GM12878 (cell line): ENCODE results near the gene RIMS1.

Experiments
- CEBPB ChIP-seq, 2 experiments: fragments of 150-350 bp in 1 of 2; IDR thresholded peaks; 2 replicates each; pipeline ENCODE4 v1.6.1; 2012 to 2014; ENCODE audit warnings: low read depth in 2 of 2, low read length in 2 of 2, borderline replicate concordance in 1 of 2, inconsistent platforms in 1 of 2
- CTCF ChIP-seq, 3 experiments: IDR thresholded peaks in 2 of 3; conservative IDR thresholded peaks in 1 of 3; 2 replicates each; pipeline ENCODE4 v1.5.1; 2011; ENCODE audit warnings: low read depth in 3 of 3, low read length in 3 of 3, mild to moderate bottlenecking in 3 of 3, control low read depth in 2 of 3, moderate library complexity in 2 of 3, inconsistent platforms in 1 of 3, mixed read lengths in 1 of 3; ENCODE audit not compliant: control insufficient read depth in 2 of 3, insufficient read depth in 1 of 3; ENCODE audit errors: extremely low read depth in 1 of 3
- EZH2 ChIP-seq: IDR thresholded peaks from 2 replicates; pipeline ENCODE4 v1.6.1; 2012; ENCODE audit warnings: low read depth, mild to moderate bottlenecking, control low read depth, inconsistent platforms, low read length, borderline replicate concordance; ENCODE audit not compliant: control insufficient read depth
- HDGF ChIP-seq: fragments of 450-650 bp; IDR thresholded peaks from 2 replicates; pipeline ENCODE4 v1.6.1; 2016; ENCODE audit warnings: antibody characterized with exemption
- POLR2A ChIP-seq: IDR thresholded peaks from 2 replicates; pipeline ENCODE4 v1.6.1; 2011; ENCODE audit warnings: low read depth, mild to moderate bottlenecking, low read length
- POLR2AphosphoS5 ChIP-seq: IDR thresholded peaks from 2 replicates; pipeline ENCODE4 v1.6.1; 2011; ENCODE audit warnings: mild to moderate bottlenecking, low read length, inconsistent platforms
- RELA ChIP-seq: fragments of 450-650 bp; IDR thresholded peaks from 2 replicates; pipeline ENCODE4 v1.8.0; 2014; ENCODE audit warnings: borderline replicate concordance; ENCODE audit not compliant: partially characterized antibody

GRCh38 chr6:72022830-72023229 is 136.5 kb downstream of the RIMS1 start:
- no peak for TF ChIP-seq CTCF (IDR thresholded peaks at IDR 0.05 in 2 of 3, conservative IDR thresholded peaks at IDR 0.05 in 1 of 3; ENCODE audit: control insufficient read depth in 2 of 3, extremely low read depth in 1 of 3, insufficient read depth in 1 of 3, low read depth in 3 of 3, low read length in 3 of 3)
- TF ChIP-seq POLR2A, result no peak
- no peak for TF ChIP-seq POLR2AphosphoS5
- no peak for TF ChIP-seq RELA
- no peak for TF ChIP-seq CEBPB (IDR thresholded peaks at IDR 0.05; ENCODE audit: borderline replicate concordance in 1 of 2, low read depth in 2 of 2, low read length in 2 of 2)
- no peak for TF ChIP-seq HDGF
- no peak for TF ChIP-seq EZH2
